Endodermal cell (in vitro differentiated cells): ENCODE data around the gene LYPD5. TPM values are rescaled to one million over a fixed set of nuclear protein-coding genes. Genes with fewer than 3 reads are reported as not detected.

ENCODE experiments used
- DNase-seq: peaks from one replicate; pipeline ENCODE4 v3.0.0-alpha.2; 2017
- H3K27ac ChIP-seq: 2 replicates; pipeline ENCODE4 v1.5.1; 2013; ENCODE audit warnings: mild to moderate bottlenecking, low read depth, low read length, moderate library complexity
- H3K27me3 ChIP-seq: 2 replicates; pipeline ENCODE4 v1.6.1; 2013; ENCODE audit warnings: mild to moderate bottlenecking, low read length, moderate library complexity; ENCODE audit not compliant: insufficient read depth, control insufficient read depth, poor library complexity, severe bottlenecking
- H3K36me3 ChIP-seq: 2 replicates; pipeline ENCODE4 v1.7.0; 2013; ENCODE audit warnings: mild to moderate bottlenecking, low read length, moderate library complexity; ENCODE audit not compliant: control insufficient read depth, insufficient read depth
- H3K4me1 ChIP-seq: one replicate; pipeline ENCODE4 v1.7.0; 2013; ENCODE audit warnings: low read length; ENCODE audit not compliant: control insufficient read depth, insufficient read depth
- H3K4me3 ChIP-seq: 2 replicates; pipeline ENCODE4 v1.5.1; 2013; ENCODE audit warnings: mild to moderate bottlenecking, low read length, moderate library complexity
- H3K9ac ChIP-seq: 2 replicates; pipeline ENCODE4 v1.6.1; 2013; ENCODE audit warnings: mild to moderate bottlenecking, low read length, moderate library complexity; ENCODE audit not compliant: poor library complexity, severe bottlenecking; ENCODE audit errors: extremely low read depth
- H3K9me3 ChIP-seq: 2 replicates; pipeline ENCODE4 v1.6.1; 2013; ENCODE audit warnings: mild to moderate bottlenecking, low read length, moderate library complexity; ENCODE audit not compliant: control insufficient read depth
- H3K27ac Mint-ChIP-seq: 2 replicates; pipeline ENCODE4 v1.8.0; 2020; ENCODE audit warnings: mixed read lengths
- H3K27me3 Mint-ChIP-seq: 2 replicates; pipeline ENCODE4 v1.8.0; 2021; ENCODE audit warnings: mild to moderate bottlenecking, mixed read lengths; ENCODE audit not compliant: insufficient read depth
- H3K36me3 Mint-ChIP-seq: 2 replicates; pipeline ENCODE4 v1.8.0; 2020; ENCODE audit warnings: low read depth, mixed read lengths
- H3K4me1 Mint-ChIP-seq: 2 replicates; pipeline ENCODE4 v1.8.0; 2020; ENCODE audit warnings: mixed read lengths
- H3K4me3 Mint-ChIP-seq: 2 replicates; pipeline ENCODE4 v1.8.0; 2020; ENCODE audit warnings: mild to moderate bottlenecking, moderate library complexity, mixed read lengths
- H3K9me3 Mint-ChIP-seq: 2 replicates; pipeline ENCODE4 v1.8.0; 2020; ENCODE audit warnings: mild to moderate bottlenecking, mixed read lengths
- CTCF ChIP-seq: fragments of 200-600 bp; sonication (generic); conservative IDR thresholded peaks from 2 replicates; pipeline ENCODE4 v1.5.0; 2021; ENCODE audit warnings: antibody characterized with exemption, mild to moderate bottlenecking
- WGBS, 2 experiments: methylation state at CpG; one replicate each; pipeline versions ENCODE4 v1.1.5 to v1.1.7; 2013; ENCODE audit warnings: missing lambda C conversion rate in 2 of 2, mixed read lengths in 1 of 2; ENCODE audit not compliant: insufficient coverage in 1 of 2, insufficient read length in 1 of 2; 5-methylcytosine and 5-hydroxymethylcytosine counted together
- total RNA-seq, 2 donors: library from RNA; stranded (reverse); fragmentation: NEBNext Ultra II Directional in 1 of 2; extraction: Animal tissue kit (Norgen Biotek cat#: 25700) in 1 of 2; gene quantifications; 2 replicates in 1 of 2; 3 replicates in 1 of 2; pipeline ENCODE4 v1.2.1, GENCODE V29; 2021

The LYPD5 gene
- total RNA-seq, 2 donors from 2014 or later: 0.11 TPM; not detected in 1

GRCh38 chr19:43774103-43774939, 27.9 kb downstream of the LYPD5 start:
- H3K27ac ChIP-seq: no peak overlapping the region
- Mint-ChIP-seq H3K9me3 (no peaks in the 10 kb centered on the region), H3K4me3 (peak overlapping the region; percentile 54), H3K27me3 (peaks cover 91% of the 10 kb centered on the region), H3K4me1 (peaks cover 9% of the 10 kb centered on the region), H3K36me3 (no peaks in the 10 kb centered on the region), H3K27ac (no peak overlapping the region)
- DNase-seq: peak; percentile 94
- peaks cover 49% of the 10 kb centered on the region for H3K27me3 ChIP-seq
- peaks cover 9% of the 10 kb centered on the region for H3K4me1 ChIP-seq
- H3K9me3 ChIP-seq: no peaks in the 10 kb centered on the region
- peak overlapping the region; percentile 66 for H3K4me3 ChIP-seq
- no peak overlapping the region for H3K9ac ChIP-seq
- WGBS, 2 experiments: 8 to 20% methylated on average over 21 to 61 of the region's 63 CpGs
- peak; percentile 83 for TF ChIP-seq CTCF
- H3K36me3 ChIP-seq: no peaks in the 10 kb centered on the region

- H3K9ac ChIP-seq: no peak overlapping the region
- 35 to 65% methylated on average over 2 to 5 of the region's 5 CpGs for WGBS, 2 experiments
- peak overlapping the region; percentile 54 for H3K4me3 Mint-ChIP-seq
- no peak overlapping the region for H3K27ac ChIP-seq
- H3K4me3 ChIP-seq: peak overlapping the region; percentile 66
- H3K27me3 ChIP-seq: peaks cover 49% of the 10 kb centered on the region
- H3K4me1 Mint-ChIP-seq: peaks cover 7% of the 10 kb centered on the region
- H3K9me3 Mint-ChIP-seq: no peaks in the 10 kb centered on the region
- H3K4me1 ChIP-seq: peaks cover 9% of the 10 kb centered on the region
- H3K9me3 ChIP-seq: no peaks in the 10 kb centered on the region
- H3K27me3 Mint-ChIP-seq: peaks cover 95% of the 10 kb centered on the region
- no peak for DNase-seq
- H3K36me3 ChIP-seq: no peaks in the 10 kb centered on the region
- no peak for TF ChIP-seq CTCF
- H3K36me3 Mint-ChIP-seq: no peaks in the 10 kb centered on the region
- H3K27ac Mint-ChIP-seq: no peak overlapping the region
These were observed 28.5 kb downstream of the LYPD5 start for GRCh38 chr19:43773725-43774102.

- TF ChIP-seq CTCF: no peak
- Mint-ChIP-seq H3K27ac (no peak overlapping the region), H3K4me3 (no peak overlapping the region), H3K4me1 (no peaks in the 10 kb centered on the region), H3K9me3 (no peaks in the 10 kb centered on the region), H3K36me3 (no peaks in the 10 kb centered on the region), H3K27me3 (peaks cover 61% of the 10 kb centered on the region)
- WGBS, 2 experiments: 95 to 96% methylated on average over 14 of the region's 14 CpGs
- peaks cover 9% of the 10 kb centered on the region for H3K4me1 ChIP-seq
- no peak for DNase-seq
- H3K36me3 ChIP-seq: no peaks in the 10 kb centered on the region
- H3K4me3 ChIP-seq: no peak overlapping the region
- no peaks in the 10 kb centered on the region for H3K9me3 ChIP-seq
- H3K9ac ChIP-seq: no peak overlapping the region
- no peak overlapping the region for H3K27ac ChIP-seq
- H3K27me3 ChIP-seq: peaks cover 33% of the 10 kb centered on the region
These were observed 33.0 kb downstream of the LYPD5 start for GRCh38 chr19:43769256-43769655.
